ENCODE data around the gene CCDC127. TPM values are rescaled to one million over a fixed set of nuclear protein-coding genes. Genes with fewer than 3 reads are reported as not detected.

The CCDC127 gene
- total RNA-seq, 1 donor from 2014 or later = 6.5 TPM

GRCh38 chr5:159448-160172 is 58.3 kb downstream of the CCDC127 start:
- intact Hi-C loops (cut with micrococcal nuclease) = no loop called here

- intact Hi-C loops (cut with micrococcal nuclease) = no loop called here
Observed at GRCh38 chr5:158807-159447, 59.0 kb downstream of the CCDC127 start.

- intact Hi-C loops (cut with micrococcal nuclease) = no loop called here
Observed at GRCh38 chr5:157801-158200, 60.2 kb downstream of the CCDC127 start.

- intact Hi-C loops (cut with micrococcal nuclease) = no loop called here
Observed at GRCh38 chr5:157126-157715, 60.7 kb downstream of the CCDC127 start.

GRCh38 chr5:156411-157072 is 61.4 kb downstream of the CCDC127 start:
- intact Hi-C loops (cut with micrococcal nuclease) = no loop called here

GRCh38 chr5:155651-156410 is 62.1 kb downstream of the CCDC127 start:
- intact Hi-C loops (cut with micrococcal nuclease) = no loop called here

GRCh38 chr5:154826-155225 is 63.1 kb downstream of the CCDC127 start:
- intact Hi-C loops (cut with micrococcal nuclease) = no loop called here

GRCh38 chr5:154236-154635 is 63.7 kb downstream of the CCDC127 start:
- intact Hi-C loops (cut with micrococcal nuclease) = no loop called here

- intact Hi-C loops (cut with micrococcal nuclease) = no loop called here
Observed at GRCh38 chr5:153256-153655, 64.7 kb downstream of the CCDC127 start.

GRCh38 chr5:152077-152476 is 65.9 kb downstream of the CCDC127 start:
- intact Hi-C loops (cut with micrococcal nuclease) = no loop called here

- intact Hi-C loops (cut with micrococcal nuclease) = no loop called here
Observed at GRCh38 chr5:150746-151145, 67.2 kb downstream of the CCDC127 start.

- intact Hi-C loops (cut with micrococcal nuclease) = no loop called here
Observed at GRCh38 chr5:149745-150485, 68.0 kb downstream of the CCDC127 start.

GRCh38 chr5:147751-148150 is 70.2 kb downstream of the CCDC127 start:
- intact Hi-C loops (cut with micrococcal nuclease) = no loop called here

Other genes with a start within 250 kb of the CCDC127 start
- not detected in 2 replicates for gene PLEKHG4B, start 126.0 kb downstream of the CCDC127 start, total RNA-seq
- gene LRRC14B, start 26.7 kb downstream of the CCDC127 start, total RNA-seq = not detected in 2 replicates
- gene SDHA, start 167 bp upstream of the CCDC127 start, total RNA-seq = 154 and 158 TPM in 2 replicates
- 91.4 and 95.3 TPM in 2 replicates for gene PDCD6, start 53.5 kb upstream of the CCDC127 start, total RNA-seq
- gene AHRR, start 103.6 kb upstream of the CCDC127 start, total RNA-seq = 39.4 and 42.2 TPM in 2 replicates
- 70.0 and 72.1 TPM in 2 replicates for gene EXOC3, start 225.0 kb upstream of the CCDC127 start, total RNA-seq